IMR-90 (cell line): ENCODE results near the gene BASP1. TPM values are rescaled to one million over a fixed set of nuclear protein-coding genes. Genes with fewer than 3 reads are reported as not detected.

Source experiments
- ATAC-seq: fragments of 200-7000 bp; cut with Tn5 transposase; 2 replicates; pipeline ENCODE4 v1.9.1; 2020; ENCODE audit warnings: low read depth, mild to moderate bottlenecking, moderate library complexity
- BruUV-seq: library from RNA; stranded (reverse); fragments of 400-500 nt; replicated peaks from 2 replicates; lab custom pipeline; 2021; lab: Mats Ljungman, UMichigan
- CTCF ChIA-PET: fragments of 300-600 bp; formaldehyde crosslinking; extraction: SDS; loops from one replicate; lab custom pipeline; 2021; ENCODE audit warnings: antibody characterized with exemption; lab: Yijun Ruan, JAX
- POLR2A ChIA-PET: fragments of 300-600 bp; sonication (Branson Sonifier 250); formaldehyde crosslinking; loops from one replicate; lab custom pipeline; 2022; ENCODE audit warnings: antibody characterized with exemption; ENCODE audit not compliant: unreplicated experiment; lab: Charles Lee
- DNase-seq: peaks from one replicate; pipeline ENCODE4 v3.0.0; 2013
- H2AFZ ChIP-seq: replicated peaks from 2 replicates; pipeline ENCODE3; 2013; ENCODE audit warnings: low read length, mild to moderate bottlenecking; ENCODE audit not compliant: poor library complexity
- H2AK5ac ChIP-seq: 2 replicates; pipeline ENCODE4 v1.6.1; 2013; ENCODE audit warnings: low read depth, low read length, inconsistent platforms
- H2AK9ac ChIP-seq: replicated peaks from 2 replicates; pipeline ENCODE3; 2013; ENCODE audit warnings: mild to moderate bottlenecking, low read depth, low read length, moderate library complexity; ENCODE audit not compliant: poor library complexity
- H2BK120ac ChIP-seq: 2 replicates; pipeline ENCODE4 v1.6.1; 2013; ENCODE audit warnings: low read depth, low read length, inconsistent platforms
- H2BK15ac ChIP-seq: 3 replicates; pipeline ENCODE4 v1.6.1; 2013; ENCODE audit warnings: low read depth, low read length, inconsistent platforms
- H2BK20ac ChIP-seq: 2 replicates; pipeline ENCODE4 v1.6.1; 2013; ENCODE audit warnings: low read depth, mild to moderate bottlenecking, inconsistent platforms, low read length, moderate library complexity
- H2BK5ac ChIP-seq: 2 replicates; pipeline ENCODE4 v1.6.1; 2013; ENCODE audit warnings: mild to moderate bottlenecking, low read depth, low read length, inconsistent platforms; ENCODE audit not compliant: poor library complexity, severe bottlenecking
- H3K14ac ChIP-seq: replicated peaks from 2 replicates; pipeline ENCODE4 v1.6.1; 2013; ENCODE audit warnings: low read depth, low read length, inconsistent platforms
- H3K18ac ChIP-seq: 2 replicates; pipeline ENCODE4 v1.6.1; 2013; ENCODE audit warnings: low read depth, low read length, control low read depth
- H3K23ac ChIP-seq: 2 replicates; pipeline ENCODE4 v1.6.1; 2013; ENCODE audit warnings: low read depth, low read length, inconsistent platforms
- H3K27ac ChIP-seq: 2 replicates; pipeline ENCODE4 v1.5.1; 2013; ENCODE audit warnings: mild to moderate bottlenecking, control low read depth, low read length; ENCODE audit not compliant: insufficient read depth
- H3K27me3 ChIP-seq: 2 replicates; pipeline ENCODE4 v1.6.1; 2013; ENCODE audit warnings: low read length; ENCODE audit not compliant: control insufficient read depth, insufficient read depth
- H3K36me3 ChIP-seq: 2 replicates; pipeline ENCODE4 v1.6.1; 2013; ENCODE audit warnings: low read length, mixed read lengths; ENCODE audit not compliant: control insufficient read depth, insufficient read depth
- H3K4ac ChIP-seq: 2 replicates; pipeline ENCODE4 v1.6.1; 2013; ENCODE audit warnings: low read depth, low read length, inconsistent platforms
- H3K4me1 ChIP-seq: 2 replicates; pipeline ENCODE4 v1.6.1; 2013; ENCODE audit warnings: low read length, mixed read lengths; ENCODE audit not compliant: control insufficient read depth, insufficient read depth
- H3K4me2 ChIP-seq: 2 replicates; pipeline ENCODE4 v1.6.1; 2013; ENCODE audit warnings: low read depth, mild to moderate bottlenecking, control low read depth, low read length, moderate library complexity
- H3K4me3 ChIP-seq: 2 replicates; pipeline ENCODE4 v1.5.1; 2013; ENCODE audit warnings: low read depth, mild to moderate bottlenecking, control low read depth, low read length, moderate library complexity; ENCODE audit not compliant: insufficient read depth
- H3K56ac ChIP-seq: 2 replicates; pipeline ENCODE4 v1.6.1; 2013; ENCODE audit warnings: low read length, inconsistent platforms; ENCODE audit not compliant: insufficient read depth; ENCODE audit errors: extremely low read depth
- H3K79me1 ChIP-seq, 2 experiments: 2 replicates each; pipeline ENCODE4 v1.6.1; 2013; ENCODE audit warnings: low read length in 2 of 2, inconsistent platforms in 1 of 2, low read depth in 1 of 2
- H3K9ac ChIP-seq: 2 replicates; pipeline ENCODE4 v1.6.1; 2013; ENCODE audit warnings: low read depth, low read length, control low read depth
- H3K9me1 ChIP-seq: 2 replicates; pipeline ENCODE4 v1.6.1; 2013; ENCODE audit warnings: low read length, inconsistent platforms; ENCODE audit not compliant: insufficient read depth
- H3K9me3 ChIP-seq: 2 replicates; pipeline ENCODE4 v1.6.1; 2013; ENCODE audit warnings: low read length; ENCODE audit not compliant: control insufficient read depth, insufficient read depth
- H4K20me1 ChIP-seq: 2 replicates; pipeline ENCODE4 v1.6.1; 2013; ENCODE audit warnings: low read length, inconsistent platforms; ENCODE audit not compliant: insufficient read depth
- H4K5ac ChIP-seq: 2 replicates; pipeline ENCODE4 v1.6.1; 2013; ENCODE audit warnings: mild to moderate bottlenecking, low read depth, low read length, control low read depth
- H4K8ac ChIP-seq, 2 experiments: 2 replicates each; pipeline ENCODE4 v1.6.1; 2013; ENCODE audit warnings: low read depth in 2 of 2, low read length in 2 of 2, control low read depth in 1 of 2, inconsistent platforms in 1 of 2
- H4K91ac ChIP-seq: 2 replicates; pipeline ENCODE4 v1.6.1; 2013; ENCODE audit warnings: low read depth, low read length, inconsistent platforms; ENCODE audit not compliant: insufficient read depth
- BHLHE40 ChIP-seq: fragments of 150-350 bp; IDR thresholded peaks from 2 replicates; pipeline ENCODE4 v1.6.1; 2016; ENCODE audit warnings: mild to moderate bottlenecking, low read depth, low read length
- CEBPB ChIP-seq: IDR thresholded peaks from 2 replicates; pipeline ENCODE4 v1.6.1; 2012; ENCODE audit warnings: low read depth, low read length, improper control_type of control experiment
- CHD1 ChIP-seq: IDR thresholded peaks from 2 replicates; pipeline ENCODE4 v1.6.1; 2012; ENCODE audit warnings: low read depth, low read length, improper control_type of control experiment
- MXI1 ChIP-seq: IDR thresholded peaks from 2 replicates; pipeline ENCODE4 v1.6.1; 2012; ENCODE audit warnings: low read depth, mild to moderate bottlenecking, low read length, moderate library complexity, borderline replicate concordance
- POLR2A ChIP-seq: IDR thresholded peaks from 2 replicates; pipeline ENCODE4 v1.6.1; 2012; ENCODE audit warnings: mild to moderate bottlenecking, low read depth, low read length
- RAD21 ChIP-seq: IDR thresholded peaks from 2 replicates; pipeline ENCODE4 v1.6.1; 2012; ENCODE audit warnings: low read length, improper control_type of control experiment
- RCOR1 ChIP-seq: IDR thresholded peaks from 2 replicates; pipeline ENCODE4 v1.6.1; 2012; ENCODE audit warnings: mild to moderate bottlenecking, low read length, improper control_type of control experiment; ENCODE audit not compliant: insufficient replicate concordance
- USF2 ChIP-seq: fragments of 150-350 bp; IDR thresholded peaks from 2 replicates; pipeline ENCODE4 v1.6.1; 2017; ENCODE audit warnings: mild to moderate bottlenecking, antibody characterized with exemption, low read length, low read depth
- WGBS, 2 experiments: methylation state at CpG; one replicate each; pipeline versions ENCODE4 v1.1.5 to v1.1.7; 2013; ENCODE audit warnings: missing lambda C conversion rate in 2 of 2; ENCODE audit not compliant: insufficient read length in 1 of 2; ENCODE audit errors: extremely low coverage in 2 of 2; 5-methylcytosine and 5-hydroxymethylcytosine counted together
- dilution Hi-C: fragments of 300-500 bp; cut with HindIII; formaldehyde crosslinking; loops from one replicate; pipeline ENCODE4 v1.14.3; 2018; ENCODE audit warnings: low sequenced_read_pairs; ENCODE audit not compliant: unreplicated experiment
- in situ Hi-C: fragments of 300-500 bp; cut with MboI; formaldehyde crosslinking; loops from 3 replicates; pipeline ENCODE4 v1.14.3; 2019; ENCODE audit warnings: low sequenced_read_pairs, inconsistent platforms, mixed read lengths
- intact Hi-C: fragments of 100-400 bp; cut with micrococcal nuclease; formaldehyde crosslinking; loops from 2 replicates; pipeline ENCODE4 v1.10.0; 2022
- polyA plus RNA-seq, 3 experiments: library from polyadenylated mRNA; depleted of rRNA; stranded (reverse); fragments of >200 nt; gene quantifications; 2 replicates each; pipeline ENCODE4 v1.2.3, GENCODE V29; 2012; ENCODE audit warnings: low replicate concordance in 1 of 3
- total RNA-seq: library from RNA; depleted of rRNA; stranded (reverse); fragments of >200 nt; gene quantifications from 2 replicates; pipeline ENCODE4 v1.2.3, GENCODE V29; 2012

The BASP1 gene
- total and polyA plus RNA-seq, 2 of the 4 experiments (the other 2 are of a cell fraction): 39.6 to 103 TPM

- no peak overlapping the region for H3K9ac ChIP-seq
- no peaks in the 10 kb centered on the region for H4K20me1 ChIP-seq
- H3K79me1 ChIP-seq: no peaks in the 10 kb centered on the region
- dilution Hi-C loops (no loop called here), in situ Hi-C loops (no loop called here), intact Hi-C loops (loop anchor here (2.0 to 5.0 kb wide), 2 partner anchors 72 to 86 kb away; no protein-coding TSS in a partner anchor)
- H3K9me3 ChIP-seq: no peaks in the 10 kb centered on the region
- no peak overlapping the region; the same call in 1 of the 2 replicates for H3K56ac ChIP-seq
- no peak overlapping the region for H3K23ac ChIP-seq
- peak overlapping the region; percentile 77 for H2BK120ac ChIP-seq
- DNase-seq (peak; percentile 76), ATAC-seq (peak; percentile 53)
- peak overlapping the region; percentile 75; the same call in 1 of the 2 replicates for H2BK20ac ChIP-seq
- peaks cover 9% of the 10 kb centered on the region for H3K4me1 ChIP-seq
- peak overlapping the region; percentile 77 for H2BK5ac ChIP-seq
- 0 out of 2 replicates have a peak overlapping the region, but pooled peaks have one; percentile 26 for H3K14ac ChIP-seq
- H3K36me3 ChIP-seq: no peaks in the 10 kb centered on the region
- peak overlapping the region; percentile 51 for H3K4me2 ChIP-seq
- H2AK9ac ChIP-seq: no peak overlapping the region
- H4K91ac ChIP-seq: no peak overlapping the region; the same call in 1 of the 2 replicates
- TF ChIP-seq RCOR1 (no peak), BHLHE40 (no peak; the same call in 1 of the 2 replicates), USF2 (no peak), MXI1 (no peak), CHD1 (no peak), RAD21 (no peak), CEBPB (peak; percentile 72), POLR2A (no peak)
- H4K5ac ChIP-seq: no peak overlapping the region; the same call in 1 of the 2 replicates
- ChIA-PET POLR2A (no interaction called here), CTCF (no interaction called here)
- no peak overlapping the region for H3K4me3 ChIP-seq
- peak overlapping the region; percentile 54; the same call in 1 of the 2 replicates for H3K4ac ChIP-seq
- no peak overlapping the region for H3K27ac ChIP-seq
- peak overlapping the region; percentile 34; the same call in 1 of the 3 replicates for H2BK15ac ChIP-seq
- no peak overlapping the region for H4K8ac ChIP-seq
- H3K9me1 ChIP-seq: peaks cover 9% of the 10 kb centered on the region
- no TSS peak for BruUV-seq
- no peaks in the 10 kb centered on the region for H3K27me3 ChIP-seq
- no peak overlapping the region for H2AK5ac ChIP-seq
- no peak overlapping the region for H2AFZ ChIP-seq
- WGBS, 2 experiments: 0% methylated on average over 2 of the region's 5 CpGs; no CpG with 5 or more reads in 1 of the 2 experiments
- no peak overlapping the region; the same call in 1 of the 2 replicates for H3K18ac ChIP-seq
Observed at GRCh38 chr5:17305017-17305416, 87.6 kb downstream of the BASP1 start.
